Type B pancreatic cell (in vitro differentiated cells): ENCODE results near the gene DCLK2. TPM values are rescaled to one million over a fixed set of nuclear protein-coding genes. Genes with fewer than 3 reads are reported as not detected.

Source experiments
- DNase-seq: peaks from one replicate; pipeline ENCODE4 v3.0.0; 2021; ENCODE audit warnings: mixed read lengths; ENCODE audit not compliant: unreplicated experiment; ENCODE audit errors: extremely low spot score
- H3K27ac Mint-ChIP-seq: 2 replicates; pipeline ENCODE4 v1.8.0; 2021; ENCODE audit warnings: mild to moderate bottlenecking, mixed read lengths
- H3K27me3 Mint-ChIP-seq: 2 replicates; pipeline ENCODE4 v1.8.0; 2021; ENCODE audit warnings: mixed read lengths
- H3K36me3 Mint-ChIP-seq: 2 replicates; pipeline ENCODE4 v1.8.0; 2021; ENCODE audit warnings: mixed read lengths
- H3K4me1 Mint-ChIP-seq: one replicate; pipeline ENCODE4 v1.8.0; 2021; ENCODE audit warnings: mixed read lengths; ENCODE audit not compliant: unreplicated experiment
- H3K4me3 Mint-ChIP-seq: 2 replicates; pipeline ENCODE4 v1.8.0; 2021; ENCODE audit warnings: mild to moderate bottlenecking, mixed read lengths
- H3K9me3 Mint-ChIP-seq: 2 replicates; pipeline ENCODE4 v1.8.0; 2021; ENCODE audit warnings: mixed read lengths
- total RNA-seq: library from RNA; stranded (reverse); gene quantifications from 2 replicates; pipeline ENCODE4 v1.2.1, GENCODE V29; 2021; ENCODE audit warnings: low replicate concordance
- TF ChIP-seq, protein P1 (sequence below): fragments of 200-600 bp; sonication (generic); conservative IDR thresholded peaks from 2 replicates; pipeline ENCODE4 v1.5.0; 2021; ENCODE audit warnings: antibody characterized with exemption, mild to moderate bottlenecking

The DCLK2 gene
- total RNA-seq, 1 donor from 2014 or later = 24.9 TPM

DNA sequence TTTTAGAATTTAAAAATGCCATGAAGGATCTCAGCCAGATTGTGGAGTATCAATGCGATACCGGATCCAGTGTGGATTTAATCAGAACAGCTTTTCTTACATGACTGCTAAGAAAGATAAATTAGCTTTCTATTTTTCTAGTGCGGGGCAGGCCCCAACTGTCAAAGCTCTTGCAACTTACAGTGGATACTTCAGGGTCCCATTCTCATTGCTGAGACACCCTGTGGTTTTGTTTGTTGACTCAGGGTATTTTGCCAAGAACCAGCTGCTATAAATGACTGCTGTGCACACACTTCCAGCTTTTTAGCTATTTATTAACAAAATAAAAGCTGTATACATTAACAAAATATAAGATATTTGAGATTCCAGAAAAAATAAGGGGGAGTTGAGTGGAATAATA is 166.4 kb downstream of the DCLK2 start:
- H3K9me3 Mint-ChIP-seq = no peaks in the 10 kb centered on the region
- H3K4me1 Mint-ChIP-seq = peaks cover 40% of the 10 kb centered on the region
- TF ChIP-seq, protein P1, sequence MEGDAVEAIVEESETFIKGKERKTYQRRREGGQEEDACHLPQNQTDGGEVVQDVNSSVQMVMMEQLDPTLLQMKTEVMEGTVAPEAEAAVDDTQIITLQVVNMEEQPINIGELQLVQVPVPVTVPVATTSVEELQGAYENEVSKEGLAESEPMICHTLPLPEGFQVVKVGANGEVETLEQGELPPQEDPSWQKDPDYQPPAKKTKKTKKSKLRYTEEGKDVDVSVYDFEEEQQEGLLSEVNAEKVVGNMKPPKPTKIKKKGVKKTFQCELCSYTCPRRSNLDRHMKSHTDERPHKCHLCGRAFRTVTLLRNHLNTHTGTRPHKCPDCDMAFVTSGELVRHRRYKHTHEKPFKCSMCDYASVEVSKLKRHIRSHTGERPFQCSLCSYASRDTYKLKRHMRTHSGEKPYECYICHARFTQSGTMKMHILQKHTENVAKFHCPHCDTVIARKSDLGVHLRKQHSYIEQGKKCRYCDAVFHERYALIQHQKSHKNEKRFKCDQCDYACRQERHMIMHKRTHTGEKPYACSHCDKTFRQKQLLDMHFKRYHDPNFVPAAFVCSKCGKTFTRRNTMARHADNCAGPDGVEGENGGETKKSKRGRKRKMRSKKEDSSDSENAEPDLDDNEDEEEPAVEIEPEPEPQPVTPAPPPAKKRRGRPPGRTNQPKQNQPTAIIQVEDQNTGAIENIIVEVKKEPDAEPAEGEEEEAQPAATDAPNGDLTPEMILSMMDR = no peak
- peaks cover 4% of the 10 kb centered on the region for H3K27me3 Mint-ChIP-seq
- no peak overlapping the region for H3K27ac Mint-ChIP-seq
- H3K36me3 Mint-ChIP-seq = peaks cover 30% of the 10 kb centered on the region
- no peak overlapping the region for H3K4me3 Mint-ChIP-seq
- DNase-seq = no peak

DNA sequence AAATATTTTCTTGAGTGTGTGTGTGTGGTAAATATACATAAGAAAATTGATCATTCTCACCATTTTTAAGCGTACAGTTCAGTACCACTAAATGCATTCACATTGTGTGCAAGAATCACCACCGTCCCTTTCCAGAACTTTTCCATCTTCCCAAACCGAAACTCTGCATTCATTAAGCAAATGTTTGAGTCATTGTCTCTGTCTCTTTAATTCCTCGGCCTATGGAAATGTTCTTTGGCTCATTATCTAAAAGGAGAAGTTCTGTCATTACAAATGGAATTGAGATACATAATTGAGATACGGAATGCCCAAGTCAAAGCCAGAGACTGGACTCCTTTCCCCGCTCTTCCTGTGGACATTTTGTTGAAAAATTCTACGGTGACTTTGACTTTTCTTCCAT is 168.9 kb downstream of the DCLK2 start:
- Mint-ChIP-seq H3K27me3 (peaks cover 4% of the 10 kb centered on the region), H3K9me3 (no peaks in the 10 kb centered on the region), H3K36me3 (peaks cover 22% of the 10 kb centered on the region), H3K4me1 (peaks cover 44% of the 10 kb centered on the region), H3K27ac (no peak overlapping the region), H3K4me3 (no peak overlapping the region)
- TF ChIP-seq, protein P1 = no peak
- DNase-seq = no peak

DNA sequence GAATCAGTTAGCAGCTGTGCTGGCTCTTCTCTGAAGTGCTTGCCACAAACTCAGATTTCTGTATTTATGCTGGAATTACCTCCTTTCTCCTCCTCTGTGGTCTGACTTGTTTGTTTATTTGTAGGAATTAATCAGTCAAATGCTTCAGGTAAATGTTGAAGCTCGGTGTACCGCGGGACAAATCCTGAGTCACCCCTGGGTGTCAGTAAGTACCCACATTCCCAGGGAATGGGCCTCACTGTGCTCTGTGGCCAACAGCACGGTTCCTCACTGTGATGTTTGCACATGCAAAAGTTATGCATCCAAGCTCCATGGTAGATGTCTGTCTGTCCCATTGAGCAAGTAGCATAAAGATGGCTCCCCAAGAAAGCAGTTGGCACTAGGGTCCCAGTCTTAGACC is 169.9 kb downstream of the DCLK2 start:
- Mint-ChIP-seq H3K9me3 (no peaks in the 10 kb centered on the region), H3K27ac (no peak overlapping the region), H3K4me3 (no peak overlapping the region), H3K4me1 (peaks cover 36% of the 10 kb centered on the region), H3K36me3 (peaks cover 17% of the 10 kb centered on the region), H3K27me3 (no peaks in the 10 kb centered on the region)
- TF ChIP-seq, protein P1 = no peak
- DNase-seq = no peak

DNA sequence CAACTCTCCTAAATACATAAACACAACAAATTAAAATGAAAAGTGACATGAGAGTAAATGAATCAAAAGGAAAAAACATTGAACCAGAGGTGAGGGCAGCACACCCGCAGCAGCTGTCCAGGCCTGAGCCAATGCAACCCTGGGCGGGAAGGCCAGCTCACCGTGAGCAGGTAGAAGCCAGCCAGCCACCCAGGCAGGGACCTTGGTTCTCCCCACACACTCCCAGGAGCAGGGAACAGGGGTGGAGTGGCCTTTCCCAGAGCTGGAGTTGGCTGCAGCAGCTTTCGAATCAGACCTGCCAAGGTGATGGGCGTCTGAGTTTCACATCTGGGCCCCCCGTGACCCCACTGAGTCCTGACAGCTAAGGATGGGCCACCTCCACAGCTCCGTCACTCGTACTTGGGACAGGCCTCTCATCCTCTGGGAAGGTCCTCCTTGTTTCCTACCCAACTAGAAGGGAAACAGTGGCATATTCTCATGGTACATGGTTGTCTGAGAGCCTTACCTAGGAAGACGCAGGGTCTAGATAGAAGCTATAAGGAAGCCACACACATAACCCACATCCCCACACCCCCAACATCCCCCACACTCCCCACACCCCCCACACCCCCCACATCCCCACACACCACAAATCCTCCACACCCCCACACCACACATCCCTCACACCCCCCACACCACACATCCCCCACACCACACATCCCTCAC is 172.2 kb downstream of the DCLK2 start:
- Mint-ChIP-seq H3K4me3 (no peak overlapping the region), H3K4me1 (peaks cover 27% of the 10 kb centered on the region), H3K36me3 (peaks cover 27% of the 10 kb centered on the region), H3K27me3 (no peaks in the 10 kb centered on the region), H3K9me3 (no peaks in the 10 kb centered on the region), H3K27ac (no peak overlapping the region)
- TF ChIP-seq, protein P1 = no peak
- no peak for DNase-seq

DNA sequence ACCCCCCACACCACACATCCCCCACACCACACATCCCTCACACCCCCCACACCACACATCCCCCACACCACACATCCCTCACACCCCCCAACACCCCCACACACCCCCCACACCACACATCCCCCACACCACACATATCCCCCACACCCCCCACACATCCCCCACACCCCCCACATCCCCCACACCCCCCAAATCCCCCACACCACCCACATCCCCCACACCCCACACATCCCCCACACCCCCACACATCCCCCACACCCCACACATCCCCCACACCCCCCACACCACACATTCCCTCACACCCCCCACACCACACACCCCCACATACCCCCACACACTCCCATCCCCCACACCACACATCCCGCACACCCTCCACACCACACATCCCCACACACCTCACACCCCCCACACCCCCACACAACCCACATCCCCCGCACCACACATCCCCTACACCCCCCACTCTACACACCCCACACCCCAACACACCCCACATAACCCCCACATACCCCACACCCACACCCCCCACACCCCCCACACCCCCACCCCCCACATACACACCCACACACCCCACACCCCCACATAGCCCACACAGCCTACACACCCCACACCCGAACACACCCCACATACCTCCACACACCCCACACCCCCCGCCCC is 172.9 kb downstream of the DCLK2 start:
- TF ChIP-seq, protein P1 = no peak
- Mint-ChIP-seq H3K27me3 (no peaks in the 10 kb centered on the region), H3K27ac (no peak overlapping the region), H3K4me1 (peaks cover 28% of the 10 kb centered on the region), H3K4me3 (no peak overlapping the region), H3K36me3 (peaks cover 29% of the 10 kb centered on the region), H3K9me3 (no peaks in the 10 kb centered on the region)
- no peak for DNase-seq
